T-helper 22 cell (primary cell): ENCODE results near the gene BTRC.

Source experiments
- DNase-seq: peaks from one replicate; pipeline ENCODE4 v3.0.0-alpha.2; 2020; ENCODE audit warnings: low read depth

BTRC gene

DNA sequence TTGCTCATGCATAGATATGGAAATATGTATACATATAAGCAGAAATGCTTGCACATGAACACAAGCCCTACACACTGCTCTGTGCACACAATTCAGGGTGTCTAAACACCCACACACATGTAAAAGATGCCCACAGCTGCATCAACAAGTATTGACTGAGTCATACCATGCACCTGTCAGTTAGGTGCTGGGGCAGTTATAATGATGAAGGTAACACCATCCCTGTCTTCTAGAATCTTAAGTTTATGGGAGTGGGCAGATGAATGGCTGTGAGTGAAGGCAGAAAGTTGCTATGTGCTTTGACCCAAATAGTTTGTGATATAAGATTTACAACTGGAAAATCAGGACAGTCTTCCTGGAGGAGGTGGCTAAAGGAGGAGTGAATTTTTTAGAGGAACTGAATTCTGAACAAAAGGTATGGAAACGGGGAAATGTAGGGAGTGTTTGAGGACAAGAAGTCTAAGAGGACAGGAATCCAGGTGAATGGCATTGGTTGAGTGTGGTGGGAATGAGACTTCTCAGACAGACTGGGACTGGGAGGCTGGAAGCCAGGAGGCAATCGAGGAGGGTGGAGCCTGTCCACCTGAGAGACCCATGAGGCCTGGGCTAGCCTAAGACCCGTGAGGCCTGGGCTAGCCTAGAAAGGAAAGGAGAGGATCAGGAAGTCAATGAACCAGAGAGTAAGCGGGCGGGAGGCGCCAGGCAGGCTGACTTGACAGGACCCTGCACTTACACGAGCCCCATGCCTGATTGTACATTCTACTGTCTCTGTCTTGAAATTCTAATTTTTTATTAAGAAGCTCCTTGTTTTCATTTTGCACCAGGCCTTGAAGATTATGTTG lies 213.4 kb downstream of the BTRC start:
- no peak for DNase-seq

DNA sequence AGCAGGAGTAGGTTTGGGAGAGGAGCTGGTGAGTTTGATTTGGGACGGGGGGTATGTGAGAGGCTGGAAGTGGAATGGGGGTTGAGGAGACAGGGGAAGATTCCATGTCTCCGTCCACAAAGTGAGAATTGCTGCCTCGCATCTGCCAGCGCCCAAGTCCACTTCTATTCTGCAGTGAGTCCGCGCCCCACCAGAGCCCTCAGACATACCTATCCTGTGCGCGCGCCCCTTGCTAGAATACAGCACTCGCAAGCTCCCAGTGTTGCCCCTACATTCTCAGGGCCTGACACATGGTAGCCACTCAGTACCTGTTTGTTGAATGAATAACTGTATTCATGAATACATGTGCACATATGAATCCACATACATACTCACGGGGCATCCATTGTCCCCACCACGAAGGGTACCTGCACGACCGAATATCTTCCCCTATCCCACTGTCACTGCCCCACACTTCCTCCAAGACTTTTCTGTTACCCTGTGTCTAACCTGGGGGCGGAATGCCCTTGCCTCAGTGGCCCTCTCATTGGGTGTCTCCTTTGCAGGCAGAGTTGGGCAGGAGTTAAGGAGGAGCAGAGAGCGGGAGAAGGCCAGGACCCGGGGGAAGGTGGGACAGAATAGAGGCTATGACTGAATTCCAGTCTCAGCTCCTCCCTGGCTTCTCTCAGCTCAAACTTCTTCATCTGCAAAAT lies 214.2 kb downstream of the BTRC start:
- DNase-seq, result no peak

DNA sequence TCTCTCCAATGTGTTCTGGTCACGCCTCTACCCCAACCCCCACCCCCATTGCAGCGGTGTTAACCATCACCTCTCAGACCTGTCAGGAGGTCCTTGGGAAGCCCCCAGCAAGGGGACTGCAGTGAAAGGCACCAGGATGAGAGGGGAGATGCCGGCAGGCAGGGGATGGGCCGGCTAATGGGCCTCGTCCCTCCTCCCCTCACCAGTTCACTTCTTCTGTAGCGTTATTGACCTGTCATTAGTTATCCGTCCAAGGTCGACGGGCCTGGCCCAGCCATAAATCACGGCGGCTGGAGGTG lies 215.3 kb downstream of the BTRC start:
- DNase-seq, result no peak

DNA sequence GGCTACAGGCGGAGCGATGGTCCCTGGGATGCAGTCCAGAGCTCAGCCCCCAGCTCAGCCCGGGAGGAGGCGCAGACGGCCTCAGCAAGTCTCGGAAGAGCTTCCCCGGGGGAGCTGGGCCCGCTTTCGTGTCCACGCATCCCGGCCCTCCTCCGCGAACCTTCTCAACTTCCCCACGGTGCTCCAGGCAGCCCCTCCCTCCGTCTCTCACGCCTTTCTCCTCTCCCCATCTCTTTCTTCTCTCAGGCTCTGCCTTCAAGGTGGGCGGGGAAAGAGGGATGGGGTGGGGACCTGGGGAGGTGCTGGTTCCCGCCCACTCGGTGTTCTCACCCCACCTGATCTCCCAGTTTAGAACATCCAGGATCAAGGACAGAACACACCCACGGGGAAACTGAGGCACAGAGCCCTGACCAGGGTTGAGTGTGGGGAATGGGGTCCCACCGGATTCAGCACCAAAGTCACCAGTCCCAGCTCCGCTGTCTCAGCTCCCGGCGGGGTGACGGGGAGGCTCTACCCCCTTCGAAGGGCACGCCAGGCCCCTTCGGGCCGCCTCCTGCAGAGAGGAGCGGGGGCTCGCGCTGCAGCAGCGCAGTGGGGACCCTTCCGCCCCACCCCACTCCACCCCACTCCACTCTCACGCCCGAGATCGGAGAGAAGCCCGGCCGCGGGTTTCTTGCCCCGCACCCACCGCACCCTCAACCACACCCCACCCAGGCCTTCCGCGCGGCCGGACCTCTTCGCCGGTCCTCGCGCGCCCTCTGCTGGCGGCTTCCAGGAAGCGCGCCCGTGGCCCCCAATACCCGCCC lies 215.9 kb downstream of the BTRC start:
- DNase-seq, result peak; percentile 51

DNA sequence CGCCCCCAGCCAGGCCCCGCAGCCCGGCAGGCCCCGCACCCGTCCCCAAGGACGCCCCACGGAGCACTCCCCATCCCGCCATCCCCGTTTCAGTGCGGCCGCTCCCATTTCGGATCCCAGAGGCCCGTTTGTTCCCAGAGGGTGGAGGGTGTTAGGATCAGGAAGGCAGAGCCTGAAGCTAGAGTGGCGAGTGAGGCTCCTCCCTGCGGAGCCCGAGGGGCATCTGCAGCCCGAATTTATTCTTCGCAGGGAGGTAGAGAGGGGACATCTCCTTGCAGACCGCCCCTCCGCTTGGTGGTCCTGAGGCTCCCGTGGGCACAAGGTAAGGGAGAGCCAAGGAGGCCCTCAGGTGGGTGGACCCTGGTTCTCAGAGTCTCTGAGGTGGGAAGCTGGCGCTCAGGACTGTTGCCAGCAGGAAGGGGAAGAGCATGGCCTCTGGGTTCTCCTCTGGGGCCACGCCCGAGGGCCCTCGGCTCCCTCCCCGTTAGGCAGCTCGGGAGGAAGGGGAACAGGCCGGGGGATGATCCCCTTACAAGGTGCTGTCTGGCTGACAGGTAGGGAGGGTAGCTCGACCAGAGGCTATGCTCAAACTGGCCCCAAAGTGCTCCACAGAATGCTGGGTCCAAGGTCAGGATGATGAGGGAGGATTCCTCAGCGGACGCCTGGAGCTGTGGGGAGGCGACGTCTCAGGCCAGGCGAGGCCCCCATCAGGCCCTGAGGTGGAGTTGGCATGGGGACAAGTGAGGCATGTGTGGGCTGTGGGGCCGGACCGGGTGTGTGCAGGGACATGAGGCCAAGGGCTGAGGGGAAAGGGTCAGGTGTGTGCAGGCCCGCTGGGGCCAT lies 216.7 kb downstream of the BTRC start:
- DNase-seq, result no peak

- DNase-seq, result no peak
Observed at GRCh38 chr10:101571271-101571925, 217.4 kb downstream of the BTRC start.

DNA sequence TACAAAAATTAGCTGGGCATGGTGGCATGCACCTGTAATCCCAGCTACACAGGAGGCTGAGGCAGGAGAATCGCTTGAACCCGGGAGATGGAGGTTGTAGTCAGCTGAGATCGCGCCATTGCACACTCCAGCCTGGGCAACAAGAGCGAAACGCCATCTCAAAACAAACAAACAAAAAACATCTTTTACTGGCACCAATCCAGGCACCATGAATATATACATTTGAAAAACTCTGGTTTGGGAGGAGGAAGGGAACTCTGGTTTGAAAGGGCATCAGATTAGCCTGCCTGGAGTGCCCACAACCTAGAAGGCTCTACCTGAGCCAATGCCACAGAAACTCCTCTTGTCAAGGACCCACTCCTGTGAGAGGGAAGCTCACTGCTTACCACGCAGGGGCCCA lies 218.2 kb downstream of the BTRC start:
- DNase-seq, result no peak

GRCh38 chr10:101572785-101573184 lies 218.8 kb downstream of the BTRC start:
- no peak for DNase-seq

DNA sequence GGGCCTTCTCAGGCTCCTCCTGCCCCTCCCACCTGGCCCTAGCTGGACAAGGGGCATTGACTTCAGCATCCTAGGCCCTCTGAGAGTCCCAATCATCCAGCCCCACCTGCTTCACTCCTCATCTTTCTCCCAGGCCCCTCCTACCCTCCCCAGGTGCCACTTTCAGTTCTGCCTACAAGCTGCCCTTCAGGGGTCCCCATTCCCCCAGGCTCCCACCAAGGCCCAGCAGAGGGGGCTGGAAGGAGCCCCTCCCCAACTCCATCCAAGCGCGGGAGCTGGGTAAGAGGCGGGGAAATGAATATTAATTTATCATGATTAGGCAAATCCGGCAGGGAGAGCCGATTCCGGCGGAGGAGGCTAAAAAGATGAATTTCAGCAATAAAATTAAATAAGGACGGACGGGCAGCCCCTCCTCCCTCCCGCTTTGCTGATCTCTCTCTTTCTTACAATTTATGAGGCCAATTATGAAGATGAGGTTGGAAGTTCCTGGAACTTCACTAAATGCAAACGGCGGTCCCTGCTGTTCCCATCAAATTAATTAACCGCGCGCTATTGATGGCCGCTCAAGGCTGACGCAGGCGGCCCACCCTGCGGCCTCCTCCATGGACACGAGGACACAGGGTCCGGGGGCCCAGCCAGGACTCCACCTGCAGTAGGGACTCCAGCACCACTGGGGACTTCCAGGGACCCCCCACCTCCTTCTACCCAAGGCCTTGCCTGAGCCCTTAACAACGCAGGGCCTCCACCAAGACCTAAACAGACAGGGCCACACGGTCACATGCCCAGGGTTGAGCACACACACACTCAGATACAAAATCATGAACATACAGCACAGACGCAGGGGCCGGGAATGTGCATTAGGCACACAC lies 220.2 kb downstream of the BTRC start:
- no peak for DNase-seq

DNA sequence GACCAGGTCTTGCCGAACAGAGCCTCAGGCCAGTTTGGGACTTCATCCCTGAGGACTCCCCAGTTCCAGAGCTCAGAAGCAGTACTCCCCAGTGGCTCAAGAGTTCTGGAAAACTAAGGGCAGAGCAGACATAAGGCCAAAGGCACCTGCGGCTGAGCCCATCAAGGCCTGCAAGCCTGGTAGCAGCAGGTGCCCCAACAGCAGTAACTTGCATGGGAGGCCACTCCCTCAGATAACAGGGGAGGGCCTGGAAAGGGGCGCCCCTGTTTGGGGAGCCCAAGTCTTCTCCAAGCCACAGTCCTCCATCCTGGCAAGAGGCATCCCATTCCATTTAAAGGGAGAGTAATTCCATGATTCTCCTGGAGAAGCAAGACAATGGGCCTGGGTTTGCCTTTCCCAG lies 221.1 kb downstream of the BTRC start:
- DNase-seq, result no peak

GRCh38 chr10:101575580-101576210 lies 221.7 kb downstream of the BTRC start:
- no peak for DNase-seq

DNA sequence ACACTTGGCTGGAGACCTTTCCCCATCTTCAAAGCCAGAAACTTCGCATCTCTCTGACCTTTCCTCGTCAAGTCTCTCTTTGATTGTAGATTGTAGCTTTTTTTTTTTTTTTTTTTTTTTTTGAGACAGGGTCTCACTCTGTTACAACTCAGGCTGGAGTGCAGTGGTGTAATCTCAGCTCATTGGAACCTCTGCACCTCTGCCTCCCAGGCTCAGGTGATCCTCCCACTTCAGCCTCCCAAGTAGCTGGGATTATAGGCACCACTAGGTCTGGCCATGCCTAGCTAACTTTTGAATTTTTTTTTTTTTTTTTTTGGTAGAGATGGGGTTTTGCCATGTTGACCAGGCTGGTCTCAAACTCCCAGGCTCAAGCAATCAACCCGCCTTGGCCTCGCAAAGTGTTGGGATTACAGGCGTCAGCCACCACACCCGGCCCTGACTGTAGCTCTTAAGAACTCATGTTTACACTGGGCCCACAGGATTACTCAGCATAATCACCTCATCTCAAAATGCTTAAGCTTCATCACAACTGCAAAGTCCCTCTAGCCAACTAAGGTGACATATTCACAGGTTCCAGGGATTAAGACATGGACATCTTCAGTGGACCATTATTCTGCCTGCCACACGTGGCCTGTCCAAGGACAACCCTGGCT lies 222.4 kb downstream of the BTRC start:
- DNase-seq, result no peak

GRCh38 chr10:101577121-101577871 lies 223.3 kb downstream of the BTRC start:
- no peak for DNase-seq

GRCh38 chr10:101578192-101578591 lies 224.2 kb downstream of the BTRC start:
- DNase-seq, result no peak

DNA sequence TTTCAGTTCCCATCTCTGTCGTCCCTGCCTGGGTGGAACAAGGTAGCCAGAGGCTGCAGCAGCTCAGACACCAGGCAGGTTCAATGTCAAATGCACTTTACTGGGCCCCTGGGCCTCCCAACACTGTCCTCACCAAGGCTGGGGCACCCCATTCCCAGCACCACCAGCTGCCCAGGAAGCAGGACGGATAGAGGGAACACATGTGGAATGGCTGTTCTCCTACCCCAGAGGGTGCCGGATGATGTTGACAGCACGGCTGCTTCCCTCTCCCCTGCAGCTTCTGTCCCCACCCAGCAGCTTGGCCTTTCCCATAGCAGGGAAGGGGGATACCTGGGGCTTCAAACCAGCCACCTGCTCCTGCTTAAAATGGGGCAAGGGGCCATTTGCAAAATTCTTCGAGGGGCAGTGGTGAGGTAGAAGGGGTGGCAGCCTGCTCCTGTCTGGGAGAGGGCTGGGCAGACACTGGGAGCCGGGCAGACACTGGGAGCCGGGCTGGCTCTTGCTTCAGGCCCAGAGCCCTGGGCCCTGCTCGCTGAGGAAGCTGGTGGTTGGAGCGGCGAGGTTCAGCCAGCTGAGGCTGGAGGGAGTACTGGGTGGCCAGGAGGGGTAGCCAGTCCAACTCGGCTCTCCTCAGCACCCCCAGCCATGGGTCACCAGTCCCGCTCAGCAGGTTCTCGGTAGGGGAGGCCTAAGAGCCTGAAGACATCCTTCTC lies 225.0 kb downstream of the BTRC start:
- DNase-seq, result no peak

DNA sequence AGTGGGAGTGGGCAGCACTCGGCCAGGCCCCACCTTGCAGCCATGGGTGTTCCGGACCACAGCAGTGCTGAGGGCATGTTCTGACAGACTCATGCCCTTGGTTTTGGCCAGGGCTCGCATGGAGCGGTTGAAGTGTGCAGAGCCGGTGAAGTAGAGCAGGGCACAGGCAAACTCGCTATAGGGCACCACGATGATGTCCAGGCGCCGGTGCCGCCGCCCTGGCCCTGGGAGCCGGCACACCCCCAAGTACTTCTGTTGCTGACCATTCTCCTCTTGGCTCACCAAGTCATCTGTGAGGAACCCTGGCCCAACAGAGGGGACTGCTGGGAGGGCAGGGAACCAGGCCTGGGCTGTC lies 225.5 kb downstream of the BTRC start:
- no peak for DNase-seq

DNA sequence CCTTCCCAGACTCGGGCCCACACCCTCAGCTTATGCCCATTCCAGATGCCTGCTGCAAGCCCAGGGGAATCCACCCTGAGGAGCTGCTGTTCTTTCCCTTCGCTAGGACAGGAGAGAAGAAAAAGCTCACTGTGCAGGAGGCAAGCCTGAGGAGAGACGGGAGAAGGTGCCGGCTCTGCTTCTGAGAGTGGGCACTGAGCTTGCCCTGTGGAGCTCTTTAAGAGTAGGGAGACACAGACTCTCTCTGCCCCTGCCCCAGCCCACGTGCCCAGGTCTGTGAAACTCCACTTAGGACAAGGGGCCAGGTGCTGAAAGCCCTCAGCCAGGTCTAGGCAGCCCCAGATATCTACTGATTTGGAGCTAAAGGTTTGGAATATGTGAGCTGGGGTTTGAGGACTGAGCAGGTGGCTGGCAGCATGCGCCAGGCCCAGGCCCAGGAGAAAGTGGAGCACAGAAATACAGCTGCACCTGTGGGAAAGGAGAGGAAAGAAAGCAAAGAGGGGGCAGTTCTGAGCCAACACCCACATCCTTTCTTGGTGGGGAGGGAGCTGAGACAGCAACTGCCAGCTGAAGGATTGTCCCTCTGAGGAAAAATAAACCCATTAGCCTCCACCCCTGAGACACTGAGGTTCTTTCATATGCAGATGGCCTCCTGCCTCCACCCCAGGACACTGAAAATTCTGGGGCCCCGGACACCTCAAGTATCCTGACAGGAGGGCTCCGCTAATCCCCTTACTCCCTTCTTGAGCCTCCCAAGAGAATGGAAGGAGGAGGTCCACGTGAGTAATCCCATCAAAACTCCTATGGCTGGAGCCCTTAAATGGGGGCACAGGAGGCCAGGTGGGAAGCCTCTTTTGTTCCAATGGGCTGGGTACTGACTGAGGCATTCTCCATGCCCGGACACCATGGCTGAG lies 226.8 kb downstream of the BTRC start:
- DNase-seq, result no peak
